Measurements from ENCODE around the gene CAMTA1. TPM values are rescaled to one million over a fixed set of nuclear protein-coding genes. Genes with fewer than 3 reads are reported as not detected.

CAMTA1 gene
- total RNA-seq, 1 donor from 2014 or later, result 77.6 TPM

GRCh38 chr1:7712731-7713323 lies 927.6 kb downstream of the CAMTA1 start:
- H3K4me1 Mint-ChIP-seq (ENCODE audit: low read depth, unreplicated experiment), result no peaks in the 10 kb centered on the region
- H3K27me3 ChIP-seq (ENCODE audit: insufficient read depth, low read length), result no peaks in the 10 kb centered on the region
- H3K9me3 Mint-ChIP-seq (ENCODE audit: unreplicated experiment), result peaks cover 2% of the 10 kb centered on the region
- H3K4me3 ChIP-seq (ENCODE audit: insufficient read depth, low read depth, low read length), result no peak overlapping the region
- no peak overlapping the region for H3K9ac ChIP-seq (ENCODE audit: low read length)
- no peak overlapping the region for H3K27ac Mint-ChIP-seq (ENCODE audit: unreplicated experiment)
- H3K4me2 ChIP-seq (ENCODE audit: low read length), result no peak overlapping the region
- H3K4me3 Mint-ChIP-seq (ENCODE audit: unreplicated experiment), result no peak overlapping the region
- TF ChIP-seq EZH2 (IDR thresholded peaks at IDR 0.05; ENCODE audit: insufficient read depth, low read length), result no peak
- TF ChIP-seq, protein P1, sequence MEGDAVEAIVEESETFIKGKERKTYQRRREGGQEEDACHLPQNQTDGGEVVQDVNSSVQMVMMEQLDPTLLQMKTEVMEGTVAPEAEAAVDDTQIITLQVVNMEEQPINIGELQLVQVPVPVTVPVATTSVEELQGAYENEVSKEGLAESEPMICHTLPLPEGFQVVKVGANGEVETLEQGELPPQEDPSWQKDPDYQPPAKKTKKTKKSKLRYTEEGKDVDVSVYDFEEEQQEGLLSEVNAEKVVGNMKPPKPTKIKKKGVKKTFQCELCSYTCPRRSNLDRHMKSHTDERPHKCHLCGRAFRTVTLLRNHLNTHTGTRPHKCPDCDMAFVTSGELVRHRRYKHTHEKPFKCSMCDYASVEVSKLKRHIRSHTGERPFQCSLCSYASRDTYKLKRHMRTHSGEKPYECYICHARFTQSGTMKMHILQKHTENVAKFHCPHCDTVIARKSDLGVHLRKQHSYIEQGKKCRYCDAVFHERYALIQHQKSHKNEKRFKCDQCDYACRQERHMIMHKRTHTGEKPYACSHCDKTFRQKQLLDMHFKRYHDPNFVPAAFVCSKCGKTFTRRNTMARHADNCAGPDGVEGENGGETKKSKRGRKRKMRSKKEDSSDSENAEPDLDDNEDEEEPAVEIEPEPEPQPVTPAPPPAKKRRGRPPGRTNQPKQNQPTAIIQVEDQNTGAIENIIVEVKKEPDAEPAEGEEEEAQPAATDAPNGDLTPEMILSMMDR (IDR thresholded peaks at IDR 0.05; ENCODE audit: insufficient read depth, low read depth, low read length), result no peak
- no peak for FAIRE-seq
- H3K36me3 Mint-ChIP-seq (ENCODE audit: low read depth, unreplicated experiment), result no peaks in the 10 kb centered on the region
- no peak overlapping the region for H2AFZ ChIP-seq (ENCODE audit: low read depth, low read length)
- no peaks in the 10 kb centered on the region for H3K79me2 ChIP-seq (ENCODE audit: insufficient read depth, low read length)
- no peaks in the 10 kb centered on the region for H4K20me1 ChIP-seq (ENCODE audit: insufficient read depth, low read length)
- no peaks in the 10 kb centered on the region for H3K4me1 ChIP-seq (ENCODE audit: insufficient read depth, low read length)
- no peak overlapping the region for H3K27ac ChIP-seq (ENCODE audit: low read depth, low read length)
- no peaks in the 10 kb centered on the region for H3K36me3 ChIP-seq (ENCODE audit: insufficient read depth, low read length)
- no peak for DNase-seq (ENCODE audit: low read depth)
- H3K9me3 ChIP-seq (ENCODE audit: insufficient read depth, low read depth, low read length), result no peaks in the 10 kb centered on the region
- H3K27me3 Mint-ChIP-seq (ENCODE audit: low read depth, unreplicated experiment), result peaks cover 2% of the 10 kb centered on the region

GRCh38 chr1:7716506-7716905 lies 931.3 kb downstream of the CAMTA1 start:
- Mint-ChIP-seq H3K9me3 (ENCODE audit: unreplicated experiment) (no peaks in the 10 kb centered on the region), H3K36me3 (ENCODE audit: low read depth, unreplicated experiment) (no peaks in the 10 kb centered on the region), H3K27ac (ENCODE audit: unreplicated experiment) (no peak overlapping the region), H3K27me3 (ENCODE audit: low read depth, unreplicated experiment) (peaks cover 2% of the 10 kb centered on the region), H3K4me1 (ENCODE audit: low read depth, unreplicated experiment) (no peaks in the 10 kb centered on the region), H3K4me3 (ENCODE audit: unreplicated experiment) (no peak overlapping the region)
- no peak overlapping the region for H3K27ac ChIP-seq (ENCODE audit: low read depth, low read length)
- FAIRE-seq (no peak), DNase-seq (ENCODE audit: low read depth) (no peak)
- TF ChIP-seq, protein P1 (IDR thresholded peaks at IDR 0.05; ENCODE audit: insufficient read depth, low read depth, low read length), result no peak
- TF ChIP-seq EZH2 (IDR thresholded peaks at IDR 0.05; ENCODE audit: insufficient read depth, low read length), result no peak
- no peaks in the 10 kb centered on the region for H3K36me3 ChIP-seq (ENCODE audit: insufficient read depth, low read length)
- no peaks in the 10 kb centered on the region for H3K9me3 ChIP-seq (ENCODE audit: insufficient read depth, low read depth, low read length)
- no peak overlapping the region for H3K9ac ChIP-seq (ENCODE audit: low read length)
- H3K4me2 ChIP-seq (ENCODE audit: low read length), result no peak overlapping the region
- no peaks in the 10 kb centered on the region for H3K4me1 ChIP-seq (ENCODE audit: insufficient read depth, low read length)
- peaks cover 3% of the 10 kb centered on the region for H3K27me3 ChIP-seq (ENCODE audit: insufficient read depth, low read length)
- no peak overlapping the region for H3K4me3 ChIP-seq (ENCODE audit: insufficient read depth, low read depth, low read length)
- no peaks in the 10 kb centered on the region for H4K20me1 ChIP-seq (ENCODE audit: insufficient read depth, low read length)
- no peak overlapping the region for H2AFZ ChIP-seq (ENCODE audit: low read depth, low read length)
- H3K79me2 ChIP-seq (ENCODE audit: insufficient read depth, low read length), result no peaks in the 10 kb centered on the region

DNA sequence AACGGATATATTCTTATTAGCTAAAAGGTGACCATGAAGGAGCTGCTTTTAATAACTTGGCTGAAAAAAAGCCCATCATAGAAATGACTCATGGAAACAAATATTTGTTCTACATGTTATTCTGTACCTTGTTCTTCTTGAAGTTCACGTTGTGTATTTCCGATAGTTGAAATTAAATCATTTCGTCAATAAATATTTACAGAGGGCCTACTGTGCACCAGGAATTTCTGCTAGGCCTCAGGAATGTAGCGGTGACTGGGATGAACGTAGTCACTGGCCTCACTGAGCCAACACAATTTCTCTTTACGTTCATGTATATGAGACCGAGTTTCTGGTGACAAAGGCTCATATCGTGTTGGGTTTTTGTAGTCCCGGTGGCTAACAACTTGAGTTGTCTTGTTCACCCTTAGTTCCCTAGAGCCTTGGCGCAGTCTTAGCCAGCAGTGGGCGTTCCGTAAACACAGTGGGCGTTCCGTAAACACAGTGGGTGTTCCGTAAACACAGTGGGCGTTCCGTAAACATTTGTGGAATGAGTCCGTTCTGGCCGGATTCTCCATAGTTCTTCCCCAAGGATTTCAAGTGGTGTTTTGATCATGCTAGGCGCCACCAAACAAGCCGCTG lies 932.6 kb downstream of the CAMTA1 start:
- H3K36me3 Mint-ChIP-seq (ENCODE audit: low read depth, unreplicated experiment), result no peaks in the 10 kb centered on the region
- Histone ChIP-seq H3K4me3 (ENCODE audit: insufficient read depth, low read depth, low read length) (no peak overlapping the region), H3K9me3 (ENCODE audit: insufficient read depth, low read depth, low read length) (no peaks in the 10 kb centered on the region), H4K20me1 (ENCODE audit: insufficient read depth, low read length) (no peaks in the 10 kb centered on the region), H3K4me1 (ENCODE audit: insufficient read depth, low read length) (no peaks in the 10 kb centered on the region), H3K4me2 (ENCODE audit: low read length) (no peak overlapping the region), H3K36me3 (ENCODE audit: insufficient read depth, low read length) (no peaks in the 10 kb centered on the region), H3K79me2 (ENCODE audit: insufficient read depth, low read length) (no peaks in the 10 kb centered on the region), H3K27ac (ENCODE audit: low read depth, low read length) (no peak overlapping the region), H2AFZ (ENCODE audit: low read depth, low read length) (no peak overlapping the region), H3K9ac (ENCODE audit: low read length) (no peak overlapping the region), H3K27me3 (ENCODE audit: insufficient read depth, low read length) (peaks cover 3% of the 10 kb centered on the region)
- TF ChIP-seq, protein P1 (IDR thresholded peaks at IDR 0.05; ENCODE audit: insufficient read depth, low read depth, low read length), result no peak
- no peak for TF ChIP-seq EZH2 (IDR thresholded peaks at IDR 0.05; ENCODE audit: insufficient read depth, low read length)
- DNase-seq (ENCODE audit: low read depth) (no peak), FAIRE-seq (no peak)
- H3K4me3 Mint-ChIP-seq (ENCODE audit: unreplicated experiment), result no peak overlapping the region
- no peaks in the 10 kb centered on the region for H3K4me1 Mint-ChIP-seq (ENCODE audit: low read depth, unreplicated experiment)
- H3K27me3 Mint-ChIP-seq (ENCODE audit: low read depth, unreplicated experiment), result peaks cover 2% of the 10 kb centered on the region
- no peak overlapping the region for H3K27ac Mint-ChIP-seq (ENCODE audit: unreplicated experiment)
- no peaks in the 10 kb centered on the region for H3K9me3 Mint-ChIP-seq (ENCODE audit: unreplicated experiment)

All from astrocyte (in vitro differentiated cells and primary cell).